ENCODE data around the gene ME1. TPM values are rescaled to one million over a fixed set of nuclear protein-coding genes. Genes with fewer than 3 reads are reported as not detected.

The ME1 gene
- 10 to 100 TPM; 11.3 to 18.5 (median 16.3) TPM for total RNA-seq
- polyA plus RNA-seq = 1 to 10 TPM; 4.2 to 7.9 (median 7.2) TPM

DNA sequence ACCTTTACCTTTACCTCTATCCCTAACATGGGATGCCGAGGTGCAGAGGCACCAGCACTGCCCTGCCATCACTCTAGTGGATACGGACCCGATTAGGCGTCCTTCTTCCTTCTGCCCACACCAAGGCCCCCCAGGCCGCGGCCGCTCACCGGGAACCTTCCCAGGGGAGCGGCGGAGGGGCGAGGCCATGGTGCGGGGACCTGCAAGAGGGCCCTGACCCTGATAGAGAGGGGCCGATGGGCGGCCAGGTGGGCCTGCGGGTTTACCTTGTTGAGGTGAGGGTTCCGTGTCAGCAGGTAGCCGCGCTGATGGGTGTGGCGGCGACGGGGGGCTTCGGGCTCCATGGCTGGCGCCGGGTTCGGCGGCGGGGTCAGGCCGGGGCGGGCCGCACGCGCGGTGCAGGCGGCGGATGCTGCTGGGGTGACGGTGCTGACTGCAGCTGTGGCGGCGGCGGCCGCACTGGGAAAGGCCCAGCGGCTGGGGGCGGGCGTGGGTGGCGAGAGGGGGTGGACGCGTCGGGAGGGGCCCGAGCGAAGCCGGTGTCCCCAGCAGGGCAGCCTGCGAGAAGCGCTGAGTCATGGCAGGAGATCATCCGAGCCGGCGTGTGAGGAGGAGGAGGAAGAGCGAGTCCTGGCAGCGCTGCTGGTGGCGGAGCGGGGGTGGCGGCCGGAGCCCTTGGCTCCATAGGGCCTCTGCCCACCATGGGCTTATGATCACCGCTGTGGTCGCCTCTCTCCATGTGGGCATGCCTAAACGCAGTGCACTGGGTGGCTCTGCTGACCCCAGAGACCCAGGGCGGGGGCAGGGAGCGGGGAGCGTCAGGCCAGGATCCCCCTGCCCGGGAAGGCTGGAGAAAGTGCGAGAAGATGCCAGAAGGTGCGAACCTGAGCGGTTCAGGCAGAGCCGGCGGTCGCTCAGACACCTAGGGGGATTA lies at the start of gene ME1:
ME1 (minus strand) TSS at position 441 of the 934 bp plus-strand sequence; CDS start at position 344, 97 bp downstream.
- 5 to 13% methylated on average over 74 of the region's 74 CpGs for WGBS, 2 donors
- Histone ChIP-seq H3K36me3 (no peaks in the 10 kb centered on the region), H3K9me3 (no peaks in the 10 kb centered on the region), H3K4me1 (peaks cover 0 to 19% (median 14%) of the 10 kb centered on the region in 4 donors), H3K4me3 (peak within 1 kb of the TSS; percentile 52 to 84 (median 74)), H3K27me3 (no peaks in the 10 kb centered on the region), H3K27ac (peak within 1 kb of the TSS; percentile 78 to 82 (median 80))
- peak; percentile 90 for DNase-seq
- TF ChIP-seq EP300 (IDR thresholded peaks at IDR 0.05) (no peak), POLR2AphosphoS5 (IDR thresholded peaks at IDR 0.05) (peak in 3 of 4 donors; percentile 33 to 71 (median 43)), POLR2A (IDR thresholded peaks at IDR 0.05) (no peak)
- TF ChIP-seq, protein P1, sequence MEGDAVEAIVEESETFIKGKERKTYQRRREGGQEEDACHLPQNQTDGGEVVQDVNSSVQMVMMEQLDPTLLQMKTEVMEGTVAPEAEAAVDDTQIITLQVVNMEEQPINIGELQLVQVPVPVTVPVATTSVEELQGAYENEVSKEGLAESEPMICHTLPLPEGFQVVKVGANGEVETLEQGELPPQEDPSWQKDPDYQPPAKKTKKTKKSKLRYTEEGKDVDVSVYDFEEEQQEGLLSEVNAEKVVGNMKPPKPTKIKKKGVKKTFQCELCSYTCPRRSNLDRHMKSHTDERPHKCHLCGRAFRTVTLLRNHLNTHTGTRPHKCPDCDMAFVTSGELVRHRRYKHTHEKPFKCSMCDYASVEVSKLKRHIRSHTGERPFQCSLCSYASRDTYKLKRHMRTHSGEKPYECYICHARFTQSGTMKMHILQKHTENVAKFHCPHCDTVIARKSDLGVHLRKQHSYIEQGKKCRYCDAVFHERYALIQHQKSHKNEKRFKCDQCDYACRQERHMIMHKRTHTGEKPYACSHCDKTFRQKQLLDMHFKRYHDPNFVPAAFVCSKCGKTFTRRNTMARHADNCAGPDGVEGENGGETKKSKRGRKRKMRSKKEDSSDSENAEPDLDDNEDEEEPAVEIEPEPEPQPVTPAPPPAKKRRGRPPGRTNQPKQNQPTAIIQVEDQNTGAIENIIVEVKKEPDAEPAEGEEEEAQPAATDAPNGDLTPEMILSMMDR (IDR thresholded peaks at IDR 0.05) = no peak
- intact Hi-C loops (cut with DNase I) = loop anchor here (5.0 to 10.0 kb wide), 2 partner anchors 206 to 364 kb away; partner anchors contain the start of genes DOP1A and UBE3D

DNA sequence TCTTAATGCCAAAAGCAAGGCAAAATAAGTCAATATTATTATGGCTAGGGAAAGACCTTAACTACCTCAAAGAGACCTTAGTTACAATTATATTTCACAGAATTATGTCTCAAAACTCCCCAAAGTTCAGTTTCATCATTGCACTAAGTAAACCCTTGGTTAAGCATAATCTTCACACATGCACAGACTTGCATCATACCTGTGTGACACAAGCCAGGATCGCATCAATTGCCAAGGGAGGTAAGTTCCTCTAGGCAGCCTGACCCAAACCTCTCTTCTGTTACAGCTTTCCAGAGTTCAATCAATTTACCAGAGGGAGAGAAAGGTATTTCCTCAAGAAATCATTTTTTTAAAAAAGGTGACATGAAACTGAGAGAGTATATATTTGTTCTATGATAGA lies 49.6 kb upstream of the ME1 start:
- H3K27ac ChIP-seq = no peak overlapping the region
- H3K4me1 ChIP-seq = no peaks in the 10 kb centered on the region
- DNase-seq = no peak
- intact Hi-C loops (cut with DNase I) = no loop called here
- TF ChIP-seq POLR2A (IDR thresholded peaks at IDR 0.05) (no peak), EP300 (IDR thresholded peaks at IDR 0.05) (no peak), POLR2AphosphoS5 (IDR thresholded peaks at IDR 0.05) (no peak)
- TF ChIP-seq, protein P1 (IDR thresholded peaks at IDR 0.05) = no peak
- H3K36me3 ChIP-seq = no peaks in the 10 kb centered on the region
- WGBS, 2 donors = 91 to 95% methylated on average over 1 of the region's 1 CpG
- H3K27me3 ChIP-seq = no peaks in the 10 kb centered on the region
- no peak overlapping the region for H3K4me3 ChIP-seq
- H3K9me3 ChIP-seq = no peaks in the 10 kb centered on the region

DNA sequence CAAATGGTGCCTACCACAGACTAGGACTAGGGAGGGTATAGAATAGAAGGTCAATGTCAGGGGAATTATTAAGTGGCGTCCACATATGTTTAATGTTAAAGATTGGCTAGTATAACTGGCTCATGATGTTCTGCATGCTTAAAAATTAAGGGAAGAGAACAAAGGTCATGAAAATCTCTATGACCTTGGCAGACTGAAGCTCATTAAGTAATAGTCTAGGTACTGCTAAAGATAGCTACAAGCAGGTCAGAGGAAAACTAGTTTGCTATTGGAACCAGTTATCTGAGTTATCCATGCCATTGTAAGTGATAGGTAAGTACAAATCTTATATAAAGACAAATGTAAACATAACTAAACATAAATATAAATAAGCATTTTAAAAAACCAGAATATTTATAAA lies 48.5 kb upstream of the ME1 start:
- Histone ChIP-seq H3K36me3 (no peaks in the 10 kb centered on the region), H3K4me1 (no peaks in the 10 kb centered on the region), H3K9me3 (no peaks in the 10 kb centered on the region), H3K4me3 (no peak overlapping the region), H3K27ac (no peak overlapping the region), H3K27me3 (no peaks in the 10 kb centered on the region)
- TF ChIP-seq POLR2AphosphoS5 (IDR thresholded peaks at IDR 0.05) (no peak), POLR2A (IDR thresholded peaks at IDR 0.05) (no peak), EP300 (IDR thresholded peaks at IDR 0.05) (no peak)
- TF ChIP-seq, protein P1 (IDR thresholded peaks at IDR 0.05) = no peak
- intact Hi-C loops (cut with DNase I) = no loop called here
- DNase-seq = no peak
- 80 to 93% methylated on average over 1 of the region's 1 CpG for WGBS, 2 donors

DNA sequence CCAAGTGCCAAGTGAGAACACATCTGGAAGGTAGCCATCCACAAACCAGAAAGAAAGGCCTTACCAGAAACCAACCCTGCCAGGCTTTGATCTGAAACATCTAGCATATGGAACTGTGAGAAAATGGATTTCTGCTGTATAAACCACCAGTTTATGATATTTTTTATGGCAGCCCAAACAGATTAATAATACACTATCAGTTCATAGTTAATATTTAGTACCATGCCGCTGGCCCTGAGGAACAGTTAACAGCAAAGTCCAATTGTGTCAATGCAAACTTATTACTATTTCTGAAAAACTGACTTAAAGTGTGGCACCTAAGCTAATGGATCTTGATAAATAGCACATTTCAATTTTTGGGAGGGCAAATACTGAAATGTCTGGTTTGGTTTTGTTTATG lies 46.1 kb upstream of the ME1 start:
- intact Hi-C loops (cut with DNase I) = no loop called here
- 98 to 100% methylated on average over 1 of the region's 1 CpG for WGBS, 2 donors
- no peak for DNase-seq
- H3K27ac ChIP-seq = no peak overlapping the region
- no peaks in the 10 kb centered on the region for H3K36me3 ChIP-seq
- H3K4me1 ChIP-seq = no peaks in the 10 kb centered on the region
- H3K4me3 ChIP-seq = no peak overlapping the region
- H3K9me3 ChIP-seq = no peaks in the 10 kb centered on the region
- TF ChIP-seq EP300 (IDR thresholded peaks at IDR 0.05) (no peak), POLR2A (IDR thresholded peaks at IDR 0.05) (no peak), POLR2AphosphoS5 (IDR thresholded peaks at IDR 0.05) (no peak)
- TF ChIP-seq, protein P1 (IDR thresholded peaks at IDR 0.05) = no peak
- H3K27me3 ChIP-seq = no peaks in the 10 kb centered on the region

Data from sigmoid colon (tissue), 7 donors.